GM23338 (cell line): ENCODE measurements around the gene LY86. TPM values are rescaled to one million over a fixed set of nuclear protein-coding genes. Genes with fewer than 3 reads are reported as not detected.

Experiments
- ATAC-seq: fragments of 200-7000 bp; cut with Tn5 transposase; 3 replicates; pipeline ENCODE4 v1.9.1; 2020
- DNase-seq: peaks from one replicate; pipeline ENCODE4 v3.0.0-alpha.2; 2015; ENCODE audit warnings: low spot score
- H2AFZ ChIP-seq: fragments of 200-600 bp; sonication (generic); 2 replicates; pipeline ENCODE4 v1.8.0; 2016; ENCODE audit warnings: antibody characterized with exemption, mild to moderate bottlenecking, moderate library complexity
- H3F3A ChIP-seq: fragments of 200-600 bp; sonication (generic); replicated peaks from 2 replicates; pipeline ENCODE4 v1.8.0; 2017; ENCODE audit warnings: antibody characterized with exemption, mixed run types, low read depth
- H3K27ac ChIP-seq: fragments of 200-600 bp; sonication (generic); 2 replicates; pipeline ENCODE4 v1.6.1; 2016; ENCODE audit warnings: low read depth
- H3K27me3 ChIP-seq: fragments of 200-600 bp; sonication (generic); 2 replicates; pipeline ENCODE4 v1.8.0; 2016; ENCODE audit warnings: mild to moderate bottlenecking, mixed run types, moderate library complexity; ENCODE audit not compliant: insufficient read depth
- H3K36me3 ChIP-seq: fragments of 200-600 bp; sonication (generic); 2 replicates; pipeline ENCODE4 v1.8.0; 2016; ENCODE audit warnings: mild to moderate bottlenecking; ENCODE audit not compliant: insufficient read depth
- H3K4me1 ChIP-seq: fragments of 200-600 bp; sonication (generic); 2 replicates; pipeline ENCODE4 v1.8.0; 2016; ENCODE audit warnings: mild to moderate bottlenecking, moderate library complexity; ENCODE audit not compliant: insufficient read depth
- H3K4me2 ChIP-seq: fragments of 200-600 bp; sonication (generic); 2 replicates; pipeline ENCODE4 v1.7.1; 2017; ENCODE audit warnings: mixed run types
- H3K4me3 ChIP-seq: fragments of 200-600 bp; sonication (generic); 2 replicates; pipeline ENCODE4 v1.6.1; 2016; ENCODE audit warnings: mixed run types
- H3K79me2 ChIP-seq: fragments of 200-600 bp; sonication (generic); replicated peaks from 2 replicates; pipeline ENCODE4 v1.8.0; 2017; ENCODE audit warnings: mild to moderate bottlenecking; ENCODE audit not compliant: insufficient read depth
- H3K9me2 ChIP-seq: fragments of 200-600 bp; sonication (generic); 2 replicates; pipeline ENCODE4 v1.8.0; 2017; ENCODE audit not compliant: insufficient read depth
- H4K20me1 ChIP-seq: fragments of 200-600 bp; sonication (generic); replicated peaks from 2 replicates; pipeline ENCODE4 v1.8.0; 2017; ENCODE audit warnings: mild to moderate bottlenecking; ENCODE audit not compliant: insufficient read depth
- H3K27ac Mint-ChIP-seq: 2 replicates; pipeline ENCODE4 v1.8.0; 2020; ENCODE audit warnings: inconsistent platforms, mild to moderate bottlenecking, moderate library complexity, mixed read lengths
- H3K27me3 Mint-ChIP-seq: 3 replicates; pipeline ENCODE4 v1.8.0; 2022; ENCODE audit warnings: low read depth, mild to moderate bottlenecking, moderate library complexity, mixed read lengths, inconsistent platforms; ENCODE audit not compliant: insufficient read depth, poor library complexity
- H3K36me3 Mint-ChIP-seq: 3 replicates; pipeline ENCODE4 v1.8.0; 2021; ENCODE audit warnings: low read depth, mild to moderate bottlenecking, inconsistent platforms, moderate library complexity, mixed read lengths
- H3K4me1 Mint-ChIP-seq: 3 replicates; pipeline ENCODE4 v1.8.0; 2020; ENCODE audit warnings: mild to moderate bottlenecking, inconsistent platforms, mixed read lengths
- H3K4me3 Mint-ChIP-seq: 3 replicates; pipeline ENCODE4 v1.8.0; 2021; ENCODE audit warnings: moderate library complexity, mild to moderate bottlenecking, inconsistent platforms, mixed read lengths
- H3K9me3 Mint-ChIP-seq: 3 replicates; pipeline ENCODE4 v1.8.0; 2020; ENCODE audit warnings: moderate library complexity, mild to moderate bottlenecking, inconsistent platforms, mixed read lengths
- CREB1 ChIP-seq: fragments of 250-450 bp; sonication (Bioruptor Pico); IDR thresholded peaks from 2 replicates; pipeline ENCODE4 v1.5.0; 2020; ENCODE audit warnings: low read depth, mild to moderate bottlenecking, moderate library complexity
- EZH2 ChIP-seq: fragments of 200-600 bp; sonication (generic); IDR thresholded peaks from one replicate; pipeline ENCODE4 v1.8.0; 2017; ENCODE audit warnings: antibody characterized with exemption, mild to moderate bottlenecking, low read depth; ENCODE audit not compliant: unreplicated experiment
- EZH2phosphoT487 ChIP-seq: fragments of 200-600 bp; sonication (generic); IDR thresholded peaks from one replicate; pipeline ENCODE4 v1.8.1; 2018; ENCODE audit warnings: antibody characterized with exemption; ENCODE audit not compliant: unreplicated experiment
- JUNB ChIP-seq: IDR thresholded peaks from one replicate; pipeline ENCODE4 v1.6.1; 2016; ENCODE audit warnings: antibody characterized with exemption; ENCODE audit not compliant: unreplicated experiment
- NANOG ChIP-seq: IDR thresholded peaks from 2 replicates; pipeline ENCODE4 v1.6.1; 2016; ENCODE audit warnings: antibody characterized with exemption, borderline replicate concordance
- POLR2AphosphoS5 ChIP-seq: IDR thresholded peaks from 2 replicates; pipeline ENCODE4 v1.6.1; 2016; ENCODE audit warnings: antibody characterized with exemption, low read depth
- STAT1 ChIP-seq: IDR thresholded peaks from one replicate; pipeline ENCODE4 v1.6.1; 2016; ENCODE audit warnings: antibody characterized with exemption; ENCODE audit not compliant: unreplicated experiment
- ZNF114 ChIP-seq: fragments of 250-450 bp; sonication (Bioruptor Pico); IDR thresholded peaks from 2 replicates; pipeline ENCODE4 v1.5.0; 2020; ENCODE audit warnings: mild to moderate bottlenecking, moderate library complexity
- ZNF331 ChIP-seq: fragments of 250-450 bp; sonication (Bioruptor Pico); IDR thresholded peaks from 2 replicates; pipeline ENCODE4 v1.5.0; 2020; ENCODE audit warnings: low read depth, mild to moderate bottlenecking, moderate library complexity
- polyA plus RNA-seq: library from polyadenylated mRNA; unstranded; fragments of >200 nt; fragmentation: Nextera tagmentation; extraction: Ambion mirVana; gene quantifications from 2 replicates; pipeline ENCODE4 v1.2.1, GENCODE V29; 2016
- total RNA-seq: library from RNA; depleted of rRNA; stranded (reverse); fragments of >200 nt; shearing (Covaris generic); gene quantifications from 2 replicates; pipeline ENCODE4 v1.2.3, GENCODE V29; 2014
- TF ChIP-seq, protein P1 (sequence below): IDR thresholded peaks from 2 replicates; pipeline ENCODE4 v1.6.1; 2016; ENCODE audit warnings: antibody characterized with exemption
- TF ChIP-seq, protein P2 (sequence below): fragments of 250-450 bp; sonication (Bioruptor Pico); IDR thresholded peaks from 2 replicates; pipeline ENCODE4 v1.5.0; 2020; ENCODE audit warnings: mild to moderate bottlenecking, moderate library complexity
- TF ChIP-seq, protein P3 (sequence below), 2 experiments: fragments of 200-600 bp in 1 of 2; sonication (generic) in 1 of 2; conservative IDR thresholded peaks; 2 replicates each; pipeline versions ENCODE4 v1.5.1 to v1.6.1; 2016 to 2017; ENCODE audit warnings: antibody characterized with exemption in 2 of 2, low read depth in 2 of 2, mild to moderate bottlenecking in 2 of 2, moderate library complexity in 1 of 2
- TF ChIP-seq, protein P4 (sequence below): IDR thresholded peaks from one replicate; pipeline ENCODE4 v1.6.1; 2018; ENCODE audit warnings: antibody characterized with exemption; ENCODE audit not compliant: unreplicated experiment

The LY86 gene
- total and polyA plus RNA-seq, 2 experiments from 2014 or later, result 0.29 TPM; not detected in 1

DNA sequence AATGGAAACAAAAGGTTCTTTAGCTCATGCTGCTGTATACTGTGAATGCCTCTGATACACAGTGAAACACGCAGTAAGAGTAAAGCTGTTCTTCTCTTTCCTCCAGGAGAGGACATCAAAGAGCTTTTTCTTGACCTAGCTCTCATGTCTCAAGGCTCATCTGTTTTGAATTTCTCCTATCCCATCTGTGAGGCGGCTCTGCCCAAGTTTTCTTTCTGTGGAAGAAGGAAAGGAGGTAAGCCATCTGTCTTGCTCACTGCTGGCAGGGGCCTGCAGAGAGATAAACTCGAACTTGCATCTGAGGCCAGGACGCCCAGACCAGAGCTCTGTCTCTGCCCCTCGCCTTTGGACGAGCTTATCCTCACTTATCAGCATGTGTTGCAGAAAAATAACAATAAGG lies 37.7 kb downstream of the LY86 start:
- Histone ChIP-seq H3K36me3 (no peaks in the 10 kb centered on the region), H3K27ac (no peak overlapping the region), H3K9me2 (no peaks in the 10 kb centered on the region), H3F3A (no peaks in the 10 kb centered on the region), H3K27me3 (no peaks in the 10 kb centered on the region), H3K4me2 (no peak overlapping the region), H2AFZ (no peak overlapping the region; the same call in 1 of the 2 replicates), H3K4me3 (no peak overlapping the region), H3K4me1 (peaks cover 4% of the 10 kb centered on the region; the same call in 1 of the 2 replicates), H4K20me1 (no peaks in the 10 kb centered on the region), H3K79me2 (no peaks in the 10 kb centered on the region)
- H3K9me3 Mint-ChIP-seq, result no peaks in the 10 kb centered on the region
- H3K4me3 Mint-ChIP-seq, result no peak overlapping the region
- TF ChIP-seq EZH2, result no peak
- TF ChIP-seq STAT1, result no peak
- TF ChIP-seq, protein P1, sequence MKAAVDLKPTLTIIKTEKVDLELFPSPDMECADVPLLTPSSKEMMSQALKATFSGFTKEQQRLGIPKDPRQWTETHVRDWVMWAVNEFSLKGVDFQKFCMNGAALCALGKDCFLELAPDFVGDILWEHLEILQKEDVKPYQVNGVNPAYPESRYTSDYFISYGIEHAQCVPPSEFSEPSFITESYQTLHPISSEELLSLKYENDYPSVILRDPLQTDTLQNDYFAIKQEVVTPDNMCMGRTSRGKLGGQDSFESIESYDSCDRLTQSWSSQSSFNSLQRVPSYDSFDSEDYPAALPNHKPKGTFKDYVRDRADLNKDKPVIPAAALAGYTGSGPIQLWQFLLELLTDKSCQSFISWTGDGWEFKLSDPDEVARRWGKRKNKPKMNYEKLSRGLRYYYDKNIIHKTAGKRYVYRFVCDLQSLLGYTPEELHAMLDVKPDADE, result no peak
- TF ChIP-seq, protein P2, sequence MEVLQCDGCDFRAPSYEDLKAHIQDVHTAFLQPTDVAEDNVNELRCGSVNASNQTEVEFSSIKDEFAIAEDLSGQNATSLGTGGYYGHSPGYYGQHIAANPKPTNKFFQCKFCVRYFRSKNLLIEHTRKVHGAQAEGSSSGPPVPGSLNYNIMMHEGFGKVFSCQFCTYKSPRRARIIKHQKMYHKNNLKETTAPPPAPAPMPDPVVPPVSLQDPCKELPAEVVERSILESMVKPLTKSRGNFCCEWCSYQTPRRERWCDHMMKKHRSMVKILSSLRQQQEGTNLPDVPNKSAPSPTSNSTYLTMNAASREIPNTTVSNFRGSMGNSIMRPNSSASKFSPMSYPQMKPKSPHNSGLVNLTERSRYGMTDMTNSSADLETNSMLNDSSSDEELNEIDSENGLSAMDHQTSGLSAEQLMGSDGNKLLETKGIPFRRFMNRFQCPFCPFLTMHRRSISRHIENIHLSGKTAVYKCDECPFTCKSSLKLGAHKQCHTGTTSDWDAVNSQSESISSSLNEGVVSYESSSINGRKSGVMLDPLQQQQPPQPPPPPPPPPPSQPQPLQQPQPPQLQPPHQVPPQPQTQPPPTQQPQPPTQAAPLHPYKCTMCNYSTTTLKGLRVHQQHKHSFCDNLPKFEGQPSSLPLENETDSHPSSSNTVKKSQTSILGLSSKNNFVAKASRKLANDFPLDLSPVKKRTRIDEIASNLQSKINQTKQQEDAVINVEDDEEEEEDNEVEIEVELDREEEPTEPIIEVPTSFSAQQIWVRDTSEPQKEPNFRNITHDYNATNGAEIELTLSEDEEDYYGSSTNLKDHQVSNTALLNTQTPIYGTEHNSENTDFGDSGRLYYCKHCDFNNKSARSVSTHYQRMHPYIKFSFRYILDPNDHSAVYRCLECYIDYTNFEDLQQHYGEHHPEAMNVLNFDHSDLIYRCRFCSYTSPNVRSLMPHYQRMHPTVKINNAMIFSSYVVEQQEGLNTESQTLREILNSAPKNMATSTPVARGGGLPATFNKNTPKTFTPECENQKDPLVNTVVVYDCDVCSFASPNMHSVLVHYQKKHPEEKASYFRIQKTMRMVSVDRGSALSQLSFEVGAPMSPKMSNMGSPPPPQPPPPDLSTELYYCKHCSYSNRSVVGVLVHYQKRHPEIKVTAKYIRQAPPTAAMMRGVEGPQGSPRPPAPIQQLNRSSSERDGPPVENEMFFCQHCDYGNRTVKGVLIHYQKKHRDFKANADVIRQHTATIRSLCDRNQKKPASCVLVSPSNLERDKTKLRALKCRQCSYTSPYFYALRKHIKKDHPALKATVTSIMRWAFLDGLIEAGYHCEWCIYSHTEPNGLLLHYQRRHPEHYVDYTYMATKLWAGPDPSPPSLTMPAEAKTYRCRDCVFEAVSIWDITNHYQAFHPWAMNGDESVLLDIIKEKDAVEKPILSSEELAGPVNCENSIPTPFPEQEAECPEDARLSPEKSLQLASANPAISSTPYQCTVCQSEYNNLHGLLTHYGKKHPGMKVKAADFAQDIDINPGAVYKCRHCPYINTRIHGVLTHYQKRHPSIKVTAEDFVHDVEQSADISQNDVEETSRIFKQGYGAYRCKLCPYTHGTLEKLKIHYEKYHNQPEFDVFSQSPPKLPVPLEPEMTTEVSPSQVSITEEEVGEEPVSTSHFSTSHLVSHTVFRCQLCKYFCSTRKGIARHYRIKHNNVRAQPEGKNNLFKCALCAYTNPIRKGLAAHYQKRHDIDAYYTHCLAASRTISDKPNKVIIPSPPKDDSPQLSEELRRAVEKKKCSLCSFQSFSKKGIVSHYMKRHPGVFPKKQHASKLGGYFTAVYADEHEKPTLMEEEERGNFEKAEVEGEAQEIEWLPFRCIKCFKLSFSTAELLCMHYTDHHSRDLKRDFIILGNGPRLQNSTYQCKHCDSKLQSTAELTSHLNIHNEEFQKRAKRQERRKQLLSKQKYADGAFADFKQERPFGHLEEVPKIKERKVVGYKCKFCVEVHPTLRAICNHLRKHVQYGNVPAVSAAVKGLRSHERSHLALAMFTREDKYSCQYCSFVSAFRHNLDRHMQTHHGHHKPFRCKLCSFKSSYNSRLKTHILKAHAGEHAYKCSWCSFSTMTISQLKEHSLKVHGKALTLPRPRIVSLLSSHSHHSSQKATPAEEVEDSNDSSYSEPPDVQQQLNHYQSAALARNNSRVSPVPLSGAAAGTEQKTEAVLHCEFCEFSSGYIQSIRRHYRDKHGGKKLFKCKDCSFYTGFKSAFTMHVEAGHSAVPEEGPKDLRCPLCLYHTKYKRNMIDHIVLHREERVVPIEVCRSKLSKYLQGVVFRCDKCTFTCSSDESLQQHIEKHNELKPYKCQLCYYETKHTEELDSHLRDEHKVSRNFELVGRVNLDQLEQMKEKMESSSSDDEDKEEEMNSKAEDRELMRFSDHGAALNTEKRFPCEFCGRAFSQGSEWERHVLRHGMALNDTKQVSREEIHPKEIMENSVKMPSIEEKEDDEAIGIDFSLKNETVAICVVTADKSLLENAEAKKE (CRISPR knock-in tag), result no peak
- TF ChIP-seq, protein P3, sequence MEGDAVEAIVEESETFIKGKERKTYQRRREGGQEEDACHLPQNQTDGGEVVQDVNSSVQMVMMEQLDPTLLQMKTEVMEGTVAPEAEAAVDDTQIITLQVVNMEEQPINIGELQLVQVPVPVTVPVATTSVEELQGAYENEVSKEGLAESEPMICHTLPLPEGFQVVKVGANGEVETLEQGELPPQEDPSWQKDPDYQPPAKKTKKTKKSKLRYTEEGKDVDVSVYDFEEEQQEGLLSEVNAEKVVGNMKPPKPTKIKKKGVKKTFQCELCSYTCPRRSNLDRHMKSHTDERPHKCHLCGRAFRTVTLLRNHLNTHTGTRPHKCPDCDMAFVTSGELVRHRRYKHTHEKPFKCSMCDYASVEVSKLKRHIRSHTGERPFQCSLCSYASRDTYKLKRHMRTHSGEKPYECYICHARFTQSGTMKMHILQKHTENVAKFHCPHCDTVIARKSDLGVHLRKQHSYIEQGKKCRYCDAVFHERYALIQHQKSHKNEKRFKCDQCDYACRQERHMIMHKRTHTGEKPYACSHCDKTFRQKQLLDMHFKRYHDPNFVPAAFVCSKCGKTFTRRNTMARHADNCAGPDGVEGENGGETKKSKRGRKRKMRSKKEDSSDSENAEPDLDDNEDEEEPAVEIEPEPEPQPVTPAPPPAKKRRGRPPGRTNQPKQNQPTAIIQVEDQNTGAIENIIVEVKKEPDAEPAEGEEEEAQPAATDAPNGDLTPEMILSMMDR (conservative IDR thresholded peaks at IDR 0.05; ENCODE audit: low read depth in 2 of 2), result no peak
- TF ChIP-seq EZH2phosphoT487, result no peak
- TF ChIP-seq ZNF331 (CRISPR knock-in tag), result no peak
- TF ChIP-seq, protein P4, sequence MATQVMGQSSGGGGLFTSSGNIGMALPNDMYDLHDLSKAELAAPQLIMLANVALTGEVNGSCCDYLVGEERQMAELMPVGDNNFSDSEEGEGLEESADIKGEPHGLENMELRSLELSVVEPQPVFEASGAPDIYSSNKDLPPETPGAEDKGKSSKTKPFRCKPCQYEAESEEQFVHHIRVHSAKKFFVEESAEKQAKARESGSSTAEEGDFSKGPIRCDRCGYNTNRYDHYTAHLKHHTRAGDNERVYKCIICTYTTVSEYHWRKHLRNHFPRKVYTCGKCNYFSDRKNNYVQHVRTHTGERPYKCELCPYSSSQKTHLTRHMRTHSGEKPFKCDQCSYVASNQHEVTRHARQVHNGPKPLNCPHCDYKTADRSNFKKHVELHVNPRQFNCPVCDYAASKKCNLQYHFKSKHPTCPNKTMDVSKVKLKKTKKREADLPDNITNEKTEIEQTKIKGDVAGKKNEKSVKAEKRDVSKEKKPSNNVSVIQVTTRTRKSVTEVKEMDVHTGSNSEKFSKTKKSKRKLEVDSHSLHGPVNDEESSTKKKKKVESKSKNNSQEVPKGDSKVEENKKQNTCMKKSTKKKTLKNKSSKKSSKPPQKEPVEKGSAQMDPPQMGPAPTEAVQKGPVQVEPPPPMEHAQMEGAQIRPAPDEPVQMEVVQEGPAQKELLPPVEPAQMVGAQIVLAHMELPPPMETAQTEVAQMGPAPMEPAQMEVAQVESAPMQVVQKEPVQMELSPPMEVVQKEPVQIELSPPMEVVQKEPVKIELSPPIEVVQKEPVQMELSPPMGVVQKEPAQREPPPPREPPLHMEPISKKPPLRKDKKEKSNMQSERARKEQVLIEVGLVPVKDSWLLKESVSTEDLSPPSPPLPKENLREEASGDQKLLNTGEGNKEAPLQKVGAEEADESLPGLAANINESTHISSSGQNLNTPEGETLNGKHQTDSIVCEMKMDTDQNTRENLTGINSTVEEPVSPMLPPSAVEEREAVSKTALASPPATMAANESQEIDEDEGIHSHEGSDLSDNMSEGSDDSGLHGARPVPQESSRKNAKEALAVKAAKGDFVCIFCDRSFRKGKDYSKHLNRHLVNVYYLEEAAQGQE, result no peak
- TF ChIP-seq CREB1 (CRISPR knock-in tag), result no peak
- no peak for TF ChIP-seq JUNB
- no peak for TF ChIP-seq POLR2AphosphoS5
- TF ChIP-seq NANOG, result no peak
- TF ChIP-seq ZNF114 (CRISPR knock-in tag), result no peak
- peaks cover 9% of the 10 kb centered on the region for H3K4me1 Mint-ChIP-seq
- no peak for ATAC-seq
- no peak for DNase-seq
- no peaks in the 10 kb centered on the region for H3K27me3 Mint-ChIP-seq
- no peaks in the 10 kb centered on the region for H3K36me3 Mint-ChIP-seq
- H3K27ac Mint-ChIP-seq, result no peak overlapping the region
